CD14-positive monocyte (primary cell): ENCODE data around the gene ELMO1. TPM values are rescaled to one million over a fixed set of nuclear protein-coding genes. Genes with fewer than 3 reads are reported as not detected.

ENCODE experiments used
- DNase-seq, 3 donors: peaks; one replicate each; pipeline ENCODE4 v3.0.0-alpha.2; 2011 to 2022
- H2AFZ ChIP-seq: 2 replicates; pipeline ENCODE4 v1.6.0; 2012; ENCODE audit warnings: mild to moderate bottlenecking, low read depth, low read length, inconsistent platforms; ENCODE audit not compliant: insufficient read depth, poor library complexity, severe bottlenecking
- H3K27ac ChIP-seq, 2 donors: 1 replicate in 1 of 2; 2 replicates in 1 of 2; pipeline ENCODE4 v1.5.1; 2012 to 2013; ENCODE audit warnings: low read length in 2 of 2, control low read depth in 1 of 2, inconsistent platforms in 1 of 2, low read depth in 1 of 2, mild to moderate bottlenecking in 1 of 2
- H3K27me3 ChIP-seq, 2 donors: one replicate each; pipeline versions ENCODE4 v1.6.0 to v1.6.1; 2011 to 2013; ENCODE audit warnings: low read length in 2 of 2; ENCODE audit not compliant: control insufficient read depth in 2 of 2, insufficient read depth in 2 of 2
- H3K36me3 ChIP-seq, 2 donors: replicated peaks in 1 of 2; 1 replicate in 1 of 2; 2 replicates in 1 of 2; pipeline versions ENCODE4 v1.5.1 to v1.6.1; 2012 to 2013; ENCODE audit warnings: low read length in 2 of 2, control low read depth in 1 of 2, inconsistent platforms in 1 of 2, mild to moderate bottlenecking in 1 of 2; ENCODE audit not compliant: insufficient read depth in 2 of 2, control insufficient read depth in 1 of 2
- H3K4me1 ChIP-seq, 2 donors: 1 replicate in 1 of 2; 2 replicates in 1 of 2; pipeline versions ENCODE4 v1.5.1 to v1.6.1; 2012 to 2013; ENCODE audit warnings: low read length in 2 of 2, control low read depth in 1 of 2, inconsistent platforms in 1 of 2, mild to moderate bottlenecking in 1 of 2, moderate library complexity in 1 of 2; ENCODE audit not compliant: insufficient read depth in 2 of 2, control insufficient read depth in 1 of 2
- H3K4me2 ChIP-seq: replicated peaks from 2 replicates; pipeline ENCODE3; 2012; ENCODE audit warnings: low read length, moderate library complexity, mild to moderate bottlenecking; ENCODE audit not compliant: poor library complexity, severe bottlenecking; ENCODE audit errors: extremely low read depth
- H3K4me3 ChIP-seq, 3 experiments: fragments of 200-600 bp in 1 of 3; sonication (generic) in 1 of 3; replicated peaks in 1 of 3; 1 replicate in 2 of 3; 2 replicates in 1 of 3; pipeline ENCODE4 v1.5.1; 2011 to 2013; ENCODE audit warnings: low read length in 3 of 3, mild to moderate bottlenecking in 3 of 3, control low read depth in 2 of 3, low read depth in 2 of 3, inconsistent platforms in 1 of 3, moderate library complexity in 1 of 3
- H3K79me2 ChIP-seq: 2 replicates; pipeline ENCODE4 v1.6.0; 2012; ENCODE audit warnings: mild to moderate bottlenecking, control low read depth, inconsistent platforms, low read length, moderate library complexity; ENCODE audit not compliant: insufficient read depth
- H3K9ac ChIP-seq: 2 replicates; pipeline ENCODE4 v1.6.0; 2017; ENCODE audit warnings: low read length, mild to moderate bottlenecking; ENCODE audit not compliant: insufficient read depth, poor library complexity, severe bottlenecking
- H3K9me3 ChIP-seq, 2 donors: replicated peaks in 1 of 2; 1 replicate in 1 of 2; 2 replicates in 1 of 2; pipeline versions ENCODE4 v1.5.1 to v1.6.1; 2012 to 2013; ENCODE audit warnings: low read length in 2 of 2, control low read depth in 1 of 2; ENCODE audit not compliant: control insufficient read depth in 1 of 2, insufficient read depth in 1 of 2
- H4K20me1 ChIP-seq: 2 replicates; pipeline ENCODE4 v1.6.0; 2012; ENCODE audit warnings: mild to moderate bottlenecking, low read length, control low read depth, moderate library complexity; ENCODE audit not compliant: insufficient read depth
- H3K27ac Mint-ChIP-seq, 7 donors: one replicate each; pipeline ENCODE4 v1.8.0; 2020; ENCODE audit warnings: mild to moderate bottlenecking in 7 of 7, mixed read lengths in 7 of 7, moderate library complexity in 6 of 7, inconsistent platforms in 2 of 7
- H3K27me3 Mint-ChIP-seq, 3 donors: one replicate each; pipeline ENCODE4 v1.8.0; 2021 to 2022; ENCODE audit warnings: low read depth in 3 of 3, mild to moderate bottlenecking in 3 of 3, mixed read lengths in 3 of 3, moderate library complexity in 3 of 3, inconsistent platforms in 1 of 3
- H3K36me3 Mint-ChIP-seq, 2 donors: one replicate each; pipeline ENCODE4 v1.8.0; 2020; ENCODE audit warnings: mixed read lengths in 2 of 2, inconsistent platforms in 1 of 2, mild to moderate bottlenecking in 1 of 2
- H3K4me1 Mint-ChIP-seq: one replicate; pipeline ENCODE4 v1.8.0; 2020; ENCODE audit warnings: mild to moderate bottlenecking, mixed read lengths
- H3K4me3 Mint-ChIP-seq, 2 donors: one replicate each; pipeline ENCODE4 v1.8.0; 2020; ENCODE audit warnings: mild to moderate bottlenecking in 2 of 2, mixed read lengths in 2 of 2, moderate library complexity in 1 of 2
- H3K9me3 Mint-ChIP-seq, 7 donors: one replicate each; pipeline ENCODE4 v1.8.0; 2020 to 2022; ENCODE audit warnings: mixed read lengths in 7 of 7, mild to moderate bottlenecking in 6 of 7, moderate library complexity in 6 of 7, inconsistent platforms in 2 of 7
- WGBS: methylation state at CpG from one replicate; pipeline ENCODE4 v1.1.5; 2013; ENCODE audit warnings: missing lambda C conversion rate; ENCODE audit not compliant: insufficient coverage; 5-methylcytosine and 5-hydroxymethylcytosine counted together
- intact Hi-C, 2 donors: fragments of 100-400 bp; cut with micrococcal nuclease; formaldehyde crosslinking; loops; one replicate each; pipeline versions ENCODE4 v1.15.0 to v1.15.1; 2023
- polyA plus RNA-seq, 3 donors: library from polyadenylated mRNA; depleted of rRNA in 1 of 3; unstranded in 2 of 3; stranded (reverse) in 1 of 3; fragments of 300-500 nt in 2 of 3; fragments of >200 nt in 1 of 3; fragmentation: Illumina TruSeq in 2 of 3; gene quantifications; 1 replicate in 2 of 3; 2 replicates in 1 of 3; pipeline ENCODE4 v1.2.3, GENCODE V29; 2012 to 2021
- TF ChIP-seq, protein P1 (sequence below): fragments of 200-600 bp; IDR thresholded peaks from one replicate; pipeline ENCODE4 v1.8.0; 2022; ENCODE audit warnings: antibody characterized with exemption, mild to moderate bottlenecking

Gene ELMO1
- polyA plus RNA-seq, 3 donors: 46.6 to 50.2 (median 46.7) TPM

DNA sequence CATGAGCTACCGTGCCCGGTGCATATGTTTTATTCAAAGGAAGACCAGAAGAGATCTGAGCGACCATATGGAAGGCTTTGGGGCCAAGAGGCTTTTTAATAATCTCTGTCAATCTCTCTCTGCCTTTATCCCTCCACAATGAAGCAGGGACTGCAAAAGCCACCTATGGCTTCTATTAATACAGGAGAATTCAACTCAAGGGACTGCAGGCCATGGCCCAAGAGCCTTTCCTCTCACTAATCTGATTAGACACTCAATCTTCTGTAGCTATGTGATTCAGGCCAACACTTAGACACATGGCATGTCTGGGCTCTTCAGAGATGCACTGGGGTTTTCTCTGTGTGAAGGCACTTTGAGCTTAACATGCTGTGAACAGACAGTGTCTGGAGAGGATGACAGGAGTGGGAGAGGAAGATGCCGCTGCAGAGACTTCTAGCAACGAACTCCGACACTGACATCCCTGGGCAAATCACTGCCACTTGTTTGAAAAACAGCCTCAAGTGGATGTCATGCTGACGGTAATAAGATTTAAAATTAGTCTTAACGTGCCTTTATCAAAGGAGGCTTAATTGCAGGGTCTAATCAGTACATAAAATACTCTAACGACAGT is 609.9 kb downstream of the ELMO1 start:
- no peak overlapping the region for H3K4me3 ChIP-seq
- H3K27ac ChIP-seq: no peak overlapping the region
- intact Hi-C loops: no loop called here
- TF ChIP-seq, protein P1, sequence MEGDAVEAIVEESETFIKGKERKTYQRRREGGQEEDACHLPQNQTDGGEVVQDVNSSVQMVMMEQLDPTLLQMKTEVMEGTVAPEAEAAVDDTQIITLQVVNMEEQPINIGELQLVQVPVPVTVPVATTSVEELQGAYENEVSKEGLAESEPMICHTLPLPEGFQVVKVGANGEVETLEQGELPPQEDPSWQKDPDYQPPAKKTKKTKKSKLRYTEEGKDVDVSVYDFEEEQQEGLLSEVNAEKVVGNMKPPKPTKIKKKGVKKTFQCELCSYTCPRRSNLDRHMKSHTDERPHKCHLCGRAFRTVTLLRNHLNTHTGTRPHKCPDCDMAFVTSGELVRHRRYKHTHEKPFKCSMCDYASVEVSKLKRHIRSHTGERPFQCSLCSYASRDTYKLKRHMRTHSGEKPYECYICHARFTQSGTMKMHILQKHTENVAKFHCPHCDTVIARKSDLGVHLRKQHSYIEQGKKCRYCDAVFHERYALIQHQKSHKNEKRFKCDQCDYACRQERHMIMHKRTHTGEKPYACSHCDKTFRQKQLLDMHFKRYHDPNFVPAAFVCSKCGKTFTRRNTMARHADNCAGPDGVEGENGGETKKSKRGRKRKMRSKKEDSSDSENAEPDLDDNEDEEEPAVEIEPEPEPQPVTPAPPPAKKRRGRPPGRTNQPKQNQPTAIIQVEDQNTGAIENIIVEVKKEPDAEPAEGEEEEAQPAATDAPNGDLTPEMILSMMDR: no peak
- Mint-ChIP-seq H3K9me3 (peaks cover 0 to 3% (median 0%) of the 10 kb centered on the region in 7 donors), H3K36me3 (peaks cover 0 to 5% of the 10 kb centered on the region in 2 donors), H3K27me3 (no peaks in the 10 kb centered on the region), H3K4me3 (no peak overlapping the region), H3K27ac (no peak overlapping the region), H3K4me1 (no peaks in the 10 kb centered on the region)
- no peaks in the 10 kb centered on the region for H4K20me1 ChIP-seq
- H3K9ac ChIP-seq: no peak overlapping the region
- DNase-seq: no peak
- no peaks in the 10 kb centered on the region for H3K27me3 ChIP-seq
- H3K4me1 ChIP-seq: no peaks in the 10 kb centered on the region
- 100% methylated on average over 3 of the region's 9 CpGs for WGBS
- H3K4me2 ChIP-seq: no peak overlapping the region
- H3K9me3 ChIP-seq: no peaks in the 10 kb centered on the region
- H3K36me3 ChIP-seq: no peaks in the 10 kb centered on the region
- no peak overlapping the region for H2AFZ ChIP-seq
- H3K79me2 ChIP-seq: no peaks in the 10 kb centered on the region

DNA sequence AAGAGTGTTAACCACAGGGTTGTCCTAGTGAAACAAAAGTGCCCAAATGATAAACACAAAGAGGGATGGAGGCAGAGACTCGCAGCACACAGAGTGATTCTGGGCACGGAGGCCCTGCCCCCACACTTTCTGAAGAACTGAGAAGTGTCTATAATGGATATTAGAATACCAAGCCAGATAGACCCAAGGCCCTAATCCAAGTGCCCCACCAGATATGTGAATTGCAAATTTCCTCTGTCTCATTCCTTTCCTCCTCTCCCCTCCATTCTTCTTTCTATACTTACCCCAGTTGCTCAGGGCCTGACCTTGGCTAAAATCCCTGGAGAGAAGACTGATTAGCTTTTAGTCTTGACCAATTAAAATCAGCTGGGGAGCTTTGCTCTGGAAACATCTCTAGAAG is 617.6 kb downstream of the ELMO1 start:
- Mint-ChIP-seq H3K9me3 (peaks cover 3 to 9% (median 5%) of the 10 kb centered on the region in 7 donors), H3K4me1 (peaks cover 7% of the 10 kb centered on the region), H3K27me3 (peaks cover 0 to 2% (median 2%) of the 10 kb centered on the region in 3 donors), H3K27ac (peak overlapping the region in 1 of 7 donors; percentile 47), H3K36me3 (no peaks in the 10 kb centered on the region), H3K4me3 (no peak overlapping the region)
- intact Hi-C loops: no loop called here
- no peaks in the 10 kb centered on the region for H3K36me3 ChIP-seq
- no peaks in the 10 kb centered on the region for H3K27me3 ChIP-seq
- TF ChIP-seq, protein P1: no peak
- no peak overlapping the region for H3K27ac ChIP-seq
- no peak overlapping the region for H3K4me3 ChIP-seq
- H4K20me1 ChIP-seq: no peaks in the 10 kb centered on the region
- no peak overlapping the region for H3K9ac ChIP-seq
- no peak overlapping the region for H3K4me2 ChIP-seq
- DNase-seq: no peak
- no peaks in the 10 kb centered on the region for H3K79me2 ChIP-seq
- H3K9me3 ChIP-seq: peaks cover 0 to 4% of the 10 kb centered on the region in 2 donors
- H2AFZ ChIP-seq: no peak overlapping the region
- no peaks in the 10 kb centered on the region for H3K4me1 ChIP-seq
- no CpG with 5 or more reads among the region's 2 CpGs for WGBS
